GM19372 (cell line): ENCODE results near the gene TRERF1.

Source experiments
- ATAC-seq: cut with Tn5 transposase; IDR thresholded peaks from one replicate; pipeline ENCODE4 v1.9.1; 2021; ENCODE audit warnings: mild to moderate bottlenecking, low read depth, moderate library complexity; ENCODE audit not compliant: unreplicated experiment

Gene TRERF1

GRCh38 chr6:42429042-42429585 is 22.6 kb downstream of the TRERF1 start:
- ATAC-seq: no peak

GRCh38 chr6:42428326-42429041 is 23.2 kb downstream of the TRERF1 start:
- ATAC-seq: no peak

GRCh38 chr6:42427871-42428270 is 23.9 kb downstream of the TRERF1 start:
- ATAC-seq: no peak

- ATAC-seq: no peak
Observed at GRCh38 chr6:42426191-42426590, 25.5 kb downstream of the TRERF1 start.

- ATAC-seq: no peak
Observed at GRCh38 chr6:42424906-42425474, 26.7 kb downstream of the TRERF1 start.

- no peak for ATAC-seq
Observed at GRCh38 chr6:42423244-42423643, 28.5 kb downstream of the TRERF1 start.

GRCh38 chr6:42420741-42421140 is 31.0 kb downstream of the TRERF1 start:
- no peak for ATAC-seq

GRCh38 chr6:42419490-42420280 is 32.0 kb downstream of the TRERF1 start:
- no peak for ATAC-seq

- no peak for ATAC-seq
Observed at GRCh38 chr6:42418724-42419123, 33.0 kb downstream of the TRERF1 start.

GRCh38 chr6:42417641-42418112 is 34.0 kb downstream of the TRERF1 start:
- no peak for ATAC-seq

GRCh38 chr6:42411406-42411805 is 40.3 kb downstream of the TRERF1 start:
- no peak for ATAC-seq

- no peak for ATAC-seq
Observed at GRCh38 chr6:42410861-42411260, 40.9 kb downstream of the TRERF1 start.

GRCh38 chr6:42409581-42409980 is 42.1 kb downstream of the TRERF1 start:
- no peak for ATAC-seq

GRCh38 chr6:42407379-42407778 is 44.3 kb downstream of the TRERF1 start:
- ATAC-seq: no peak

GRCh38 chr6:42406306-42407280 is 45.1 kb downstream of the TRERF1 start:
- ATAC-seq: no peak

GRCh38 chr6:42405021-42405420 is 46.7 kb downstream of the TRERF1 start:
- ATAC-seq: no peak

- ATAC-seq: no peak
Observed at GRCh38 chr6:42404484-42404883, 47.2 kb downstream of the TRERF1 start.

- no peak for ATAC-seq
Observed at GRCh38 chr6:42403831-42404230, 47.9 kb downstream of the TRERF1 start.

- ATAC-seq: no peak
Observed at GRCh38 chr6:42403421-42403820, 48.3 kb downstream of the TRERF1 start.

GRCh38 chr6:42402184-42402583 is 49.5 kb downstream of the TRERF1 start:
- no peak for ATAC-seq
